Gastroesophageal sphincter (tissue), 4 donors: Measurements from ENCODE around the gene CCHCR1. TPM values are rescaled to one million over a fixed set of nuclear protein-coding genes. Genes with fewer than 3 reads are reported as not detected.
A peak's percentile ranks its signal among the peaks of the same experiment; 100 is the strongest.

Source experiments
- ATAC-seq: fragments of 150-250 bp; one replicate; pipeline ENCODE4 v1.9.1; 2016; ENCODE audit warnings: mild to moderate bottlenecking, moderate library complexity
- H3K27ac ChIP-seq, 4 donors: fragments of 200-600 bp; sonication (generic) in 3 of 4; 1 replicate in 3 of 4; 2 replicates in 1 of 4; pipeline ENCODE4 v1.5.1; 2016 to 2019
- H3K27me3 ChIP-seq: fragments of 200-600 bp; sonication (generic); one replicate; pipeline ENCODE4 v1.5.1; 2019
- H3K36me3 ChIP-seq, 2 donors: fragments of 200-600 bp; sonication (generic); one replicate each; pipeline ENCODE4 v1.5.1; 2019; ENCODE audit warnings: control low read depth in 1 of 2
- H3K4me1 ChIP-seq, 3 donors: fragments of 200-600 bp; sonication (generic); 1 replicate in 2 of 3; 2 replicates in 1 of 3; pipeline ENCODE4 v1.5.1; 2016 to 2019; ENCODE audit warnings: control low read depth in 2 of 3
- H3K4me3 ChIP-seq, 2 donors: fragments of 200-600 bp; sonication (generic); one replicate each; pipeline ENCODE4 v1.5.1; 2019; ENCODE audit warnings: mild to moderate bottlenecking in 1 of 2, moderate library complexity in 1 of 2
- H3K9me3 ChIP-seq, 3 donors: fragments of 200-600 bp; sonication (generic); one replicate each; pipeline ENCODE4 v1.5.1; 2017 to 2019; ENCODE audit warnings: control low read depth in 2 of 3
- CTCF ChIP-seq, 4 experiments: fragments of 200-600 bp in 2 of 4; fragments of 450-650 bp in 2 of 4; sonication (generic) in 1 of 4; IDR thresholded peaks; one replicate each; pipeline ENCODE4 v1.5.1; 2017 to 2019; ENCODE audit warnings: antibody characterized with exemption in 4 of 4, mild to moderate bottlenecking in 2 of 4, moderate library complexity in 2 of 4
- EP300 ChIP-seq: sonication (generic); formaldehyde crosslinking; IDR thresholded peaks from one replicate; pipeline ENCODE4 v1.6.1; 2017; ENCODE audit warnings: antibody characterized with exemption, mild to moderate bottlenecking
- POLR2A ChIP-seq, 2 donors: fragments of 450-650 bp; IDR thresholded peaks; one replicate each; pipeline ENCODE4 v1.6.1; 2017; ENCODE audit warnings: antibody characterized with exemption in 2 of 2, mild to moderate bottlenecking in 2 of 2, moderate library complexity in 1 of 2
- POLR2AphosphoS5 ChIP-seq: sonication (generic); formaldehyde crosslinking; IDR thresholded peaks from one replicate; pipeline ENCODE4 v1.6.1; 2017; ENCODE audit warnings: antibody characterized with exemption
- WGBS, 2 donors: methylation state at CpG; one replicate each; pipeline ENCODE4 v1.1.5; 2018; ENCODE audit warnings: low coverage in 1 of 2; 5-methylcytosine and 5-hydroxymethylcytosine counted together
- total RNA-seq, 4 donors: library from RNA; depleted of rRNA; stranded (reverse); fragments of >200 nt; gene quantifications; one replicate each; pipeline ENCODE4 v1.1.0, GENCODE V29; 2016

CCHCR1 gene
- total RNA-seq, 4 donors from 2014 or later: 8.2 to 15.6 (median 11.5) TPM

- H3K36me3 ChIP-seq: no peaks in the 10 kb centered on the region
- no peaks in the 10 kb centered on the region for H3K9me3 ChIP-seq
- H3K27me3 ChIP-seq: no peaks in the 10 kb centered on the region
- H3K4me1 ChIP-seq: peaks cover 0 to 55% (median 27%) of the 10 kb centered on the region in 3 donors
- no peak within 1 kb of the TSS for H3K4me3 ChIP-seq
- 87% methylated on average over 3 to 8 of the region's 26 CpGs for WGBS, 2 donors
- TF ChIP-seq POLR2AphosphoS5: no peak
- TF ChIP-seq EP300: no peak
- TF ChIP-seq CTCF (IDR thresholded peaks at IDR 0.05): no peak
- no peak for TF ChIP-seq POLR2A (IDR thresholded peaks at IDR 0.05)
- no peak within 1 kb of the TSS for H3K27ac ChIP-seq
- ATAC-seq: no peak
Observed at GRCh38 chr6:31120151-31120915, 37.3 kb downstream of the CCHCR1 start, which contains the start of gene CDSN. CDSN (minus strand) TSS chr6:31120446; CDS start chr6:31120419, 27 bp downstream.

- ATAC-seq: no peak
- no peak overlapping the region for H3K27ac ChIP-seq
- TF ChIP-seq CTCF (IDR thresholded peaks at IDR 0.05) (no peak), POLR2AphosphoS5 (no peak), EP300 (no peak), POLR2A (IDR thresholded peaks at IDR 0.05) (no peak)
- H3K4me3 ChIP-seq: no peak overlapping the region
- peaks cover 0 to 63% (median 33%) of the 10 kb centered on the region in 3 donors for H3K4me1 ChIP-seq
- no peaks in the 10 kb centered on the region for H3K27me3 ChIP-seq
- no peaks in the 10 kb centered on the region for H3K36me3 ChIP-seq
- WGBS, 2 donors: 78 to 80% methylated on average over 7 of the region's 7 CpGs
- no peaks in the 10 kb centered on the region for H3K9me3 ChIP-seq
Observed at GRCh38 chr6:31118178-31118577, 39.4 kb downstream of the CCHCR1 start.

- H3K4me3 ChIP-seq: peak overlapping the region in 1 of 2 donors; percentile 42
- no peaks in the 10 kb centered on the region for H3K9me3 ChIP-seq
- H3K36me3 ChIP-seq: no peaks in the 10 kb centered on the region
- peak overlapping the region in 3 of 4 donors; percentile 44 to 68 (median 54) for H3K27ac ChIP-seq
- WGBS, 2 donors: 87% methylated on average over 7 of the region's 19 CpGs; no CpG with 5 or more reads in 1 of the 2 donors
- H3K4me1 ChIP-seq: peaks cover 0 to 49% (median 23%) of the 10 kb centered on the region in 3 donors
- peak; percentile 22 for ATAC-seq
- H3K27me3 ChIP-seq: no peaks in the 10 kb centered on the region
- TF ChIP-seq POLR2AphosphoS5 (no peak), POLR2A (IDR thresholded peaks at IDR 0.05) (no peak), EP300 (no peak), CTCF (IDR thresholded peaks at IDR 0.05) (no peak)
Observed at GRCh38 chr6:31116661-31117385, 40.8 kb downstream of the CCHCR1 start.

DNA sequence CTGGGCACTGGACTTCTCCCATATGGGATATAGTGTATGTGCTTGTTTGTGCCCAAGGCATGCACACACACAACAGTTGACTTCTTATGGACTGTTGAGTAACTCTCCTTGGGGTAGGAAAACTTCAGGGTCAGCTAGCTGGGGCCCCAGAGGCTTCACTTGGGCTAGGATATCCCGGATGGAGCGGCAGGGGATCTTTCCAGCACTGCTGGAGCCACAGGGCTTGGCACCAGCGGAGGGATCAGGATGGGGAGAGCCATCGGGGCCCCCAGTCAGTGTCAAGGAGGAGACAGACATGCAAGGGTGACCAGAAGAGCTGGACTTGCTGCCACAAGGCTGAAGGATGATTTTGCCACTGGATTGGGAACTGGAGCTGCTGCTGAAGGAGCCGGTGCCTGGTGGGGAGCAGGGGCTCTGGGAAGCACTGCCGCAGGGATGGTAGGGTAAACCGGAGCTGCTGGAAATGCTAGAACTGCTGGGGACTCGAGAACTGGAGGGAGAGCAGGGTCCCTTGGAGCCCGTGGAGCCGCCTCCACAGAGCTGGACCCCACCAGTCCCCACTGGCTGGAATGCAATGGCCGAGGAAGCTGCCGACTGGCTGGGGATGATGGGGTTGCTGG is 41.6 kb downstream of the CCHCR1 start:
- TF ChIP-seq POLR2A (IDR thresholded peaks at IDR 0.05) (no peak), EP300 (no peak), CTCF (IDR thresholded peaks at IDR 0.05) (no peak), POLR2AphosphoS5 (no peak)
- H3K4me1 ChIP-seq: peaks cover 0 to 49% (median 23%) of the 10 kb centered on the region in 3 donors
- H3K9me3 ChIP-seq: no peaks in the 10 kb centered on the region
- H3K4me3 ChIP-seq: peak overlapping the region in 1 of 2 donors; percentile 42
- H3K36me3 ChIP-seq: no peaks in the 10 kb centered on the region
- WGBS, 2 donors: 100% methylated on average over 1 to 6 of the region's 12 CpGs
- peak overlapping the region in 3 of 4 donors; percentile 31 to 74 (median 68) for H3K27ac ChIP-seq
- no peaks in the 10 kb centered on the region for H3K27me3 ChIP-seq
- no peak for ATAC-seq
